Endothelial cell of umbilical vein (primary cell): Measurements from ENCODE around the gene COL5A1. TPM values are rescaled to one million over a fixed set of nuclear protein-coding genes. Genes with fewer than 3 reads are reported as not detected.

Experiments
- BruUV-seq: library from RNA; stranded (reverse); fragments of 400-500 nt; replicated peaks from 2 replicates; lab custom pipeline; 2021; lab: Mats Ljungman, UMichigan
- CTCF ChIA-PET: fragments of 300-600, 350-600 bp; sonication (Branson Sonifier 250); formaldehyde crosslinking; loops from one replicate; lab custom pipeline; 2021; ENCODE audit warnings: antibody characterized with exemption, inconsistent platforms; lab: Charles Lee
- POLR2A ChIA-PET: fragments of 300-600, 350-600 bp; sonication (Branson Sonifier 250); formaldehyde crosslinking; loops from one replicate; lab custom pipeline; 2021; ENCODE audit warnings: antibody characterized with exemption, inconsistent platforms; lab: Charles Lee
- DNase-seq: peaks from one replicate; pipeline ENCODE4 v3.0.0-alpha.2; 2011; ENCODE audit warnings: low read depth, low spot score
- FAIRE-seq: peaks from 2 replicates; lab custom pipeline; 2011; peaks lifted over from hg19 to GRCh38; lab: Jason Lieb, UNC
- H2AFZ ChIP-seq: 2 replicates; pipeline ENCODE4 v1.6.0; 2012; ENCODE audit warnings: low read depth, low read length, control low read depth, inconsistent platforms
- H3K27ac ChIP-seq: 2 replicates; pipeline ENCODE4 v1.5.1; 2011; ENCODE audit warnings: low read depth, mild to moderate bottlenecking, control low read depth, low read length, moderate library complexity; ENCODE audit not compliant: insufficient read depth
- H3K27me3 ChIP-seq, 2 experiments: 2 replicates each; pipeline versions ENCODE4 v1.6.0 to v1.6.1; 2011; ENCODE audit warnings: low read length in 2 of 2, mixed read lengths in 1 of 2; ENCODE audit not compliant: control insufficient read depth in 2 of 2, insufficient read depth in 2 of 2
- H3K36me3 ChIP-seq, 2 experiments: 2 replicates in 1 of 2; 3 replicates in 1 of 2; pipeline ENCODE4 v1.5.1; 2011; ENCODE audit warnings: low read length in 2 of 2, mild to moderate bottlenecking in 1 of 2, moderate library complexity in 1 of 2; ENCODE audit not compliant: control insufficient read depth in 2 of 2, insufficient read depth in 2 of 2; ENCODE audit errors: extremely low read depth in 1 of 2
- H3K4me1 ChIP-seq: 3 replicates; pipeline ENCODE4 v1.5.1; 2011; ENCODE audit warnings: mild to moderate bottlenecking, low read length; ENCODE audit not compliant: control insufficient read depth, insufficient read depth; ENCODE audit errors: extremely low read depth
- H3K4me2 ChIP-seq: 2 replicates; pipeline ENCODE4 v1.6.1; 2011; ENCODE audit warnings: low read length, control low read depth, mixed read lengths; ENCODE audit not compliant: insufficient read depth
- H3K4me3 ChIP-seq, 3 experiments: fragments of 200-600 bp in 1 of 3; sonication (generic), shearing (Covaris generic) in 1 of 3; replicated peaks in 1 of 3; 2 replicates each; pipeline ENCODE4 v1.5.1; 2011 to 2016; ENCODE audit warnings: control low read depth in 3 of 3, low read length in 3 of 3, mild to moderate bottlenecking in 2 of 3, inconsistent platforms in 1 of 3, low read depth in 1 of 3, moderate library complexity in 1 of 3; ENCODE audit not compliant: insufficient read depth in 1 of 3
- H3K79me2 ChIP-seq: 2 replicates; pipeline ENCODE4 v1.6.0; 2012; ENCODE audit warnings: low read length, inconsistent platforms; ENCODE audit not compliant: control insufficient read depth, insufficient read depth
- H3K9ac ChIP-seq: replicated peaks from 2 replicates; pipeline ENCODE3; 2011; ENCODE audit warnings: low read length, control low read depth; ENCODE audit not compliant: insufficient read depth; ENCODE audit errors: extremely low read depth
- H3K9me1 ChIP-seq: replicated peaks from 3 replicates; pipeline ENCODE4 v1.6.0; 2011; ENCODE audit warnings: mild to moderate bottlenecking, low read length; ENCODE audit not compliant: control insufficient read depth, insufficient read depth; ENCODE audit errors: extremely low read depth
- H3K9me3 ChIP-seq: replicated peaks from 2 replicates; pipeline ENCODE4 v1.5.1; 2012; ENCODE audit warnings: low read length, inconsistent platforms; ENCODE audit not compliant: control insufficient read depth, insufficient read depth
- H4K20me1 ChIP-seq: replicated peaks from 2 replicates; pipeline ENCODE3; 2011; ENCODE audit warnings: mild to moderate bottlenecking, low read length; ENCODE audit not compliant: control insufficient read depth, insufficient read depth; ENCODE audit errors: extremely low read depth
- CTCF ChIP-seq, 2 donors: IDR thresholded peaks; 1 replicate in 1 of 2; 2 replicates in 1 of 2; pipeline ENCODE4 v1.5.1; 2011; ENCODE audit warnings: low read length in 2 of 2, mild to moderate bottlenecking in 2 of 2, moderate library complexity in 2 of 2, control low read depth in 1 of 2, inconsistent platforms in 1 of 2, low read depth in 1 of 2; ENCODE audit not compliant: insufficient read depth in 1 of 2; ENCODE audit errors: extremely low read depth in 1 of 2
- EZH2 ChIP-seq: IDR thresholded peaks from 2 replicates; pipeline ENCODE4 v1.6.1; 2012; ENCODE audit warnings: borderline replicate concordance, low read depth, mild to moderate bottlenecking, moderate library complexity, low read length, inconsistent platforms; ENCODE audit not compliant: severe bottlenecking
- FOS ChIP-seq: IDR thresholded peaks from 2 replicates; pipeline ENCODE4 v1.6.1; 2011; ENCODE audit warnings: mild to moderate bottlenecking, low read length, moderate library complexity, borderline replicate concordance; ENCODE audit not compliant: insufficient read depth
- GATA2 ChIP-seq: IDR thresholded peaks from 2 replicates; pipeline ENCODE4 v1.7.0; 2011; ENCODE audit warnings: low read depth, mild to moderate bottlenecking, moderate library complexity, mixed read lengths, low read length; ENCODE audit not compliant: insufficient read length, insufficient read depth
- JUN ChIP-seq: IDR thresholded peaks from 2 replicates; pipeline ENCODE4 v1.6.1; 2011; ENCODE audit warnings: borderline replicate concordance, low read depth; ENCODE audit not compliant: insufficient read length, insufficient read depth
- MAX ChIP-seq: IDR thresholded peaks from 2 replicates; pipeline ENCODE4 v1.6.1; 2011; ENCODE audit not compliant: insufficient read depth, insufficient read length
- MYC ChIP-seq: IDR thresholded peaks from one replicate; pipeline ENCODE4 v1.6.1; 2011; ENCODE audit warnings: mild to moderate bottlenecking, low read depth, low read length
- POLR2A ChIP-seq: IDR thresholded peaks from 2 replicates; pipeline ENCODE4 v1.6.1; 2012; ENCODE audit warnings: low read depth, mild to moderate bottlenecking, control low read depth, low read length
- POLR2AphosphoS5 ChIP-seq: IDR thresholded peaks from 2 replicates; pipeline ENCODE4 v1.6.1; 2012; ENCODE audit warnings: low read depth, mild to moderate bottlenecking, control low read depth, low read length, moderate library complexity; ENCODE audit not compliant: insufficient read depth
- dilution Hi-C: fragments of 300-500 bp; cut with MboI; formaldehyde crosslinking; loops from one replicate; pipeline ENCODE4 v1.15.0; 2019; ENCODE audit warnings: low sequenced_read_pairs; ENCODE audit not compliant: extremely low pct_ligation_motif_present
- intact Hi-C: fragments of 100-400 bp; cut with micrococcal nuclease; formaldehyde crosslinking; loops from one replicate; pipeline ENCODE4 v1.10.0; 2022
- polyA plus RNA-seq, 4 experiments: library from polyadenylated mRNA; depleted of rRNA in 3 of 4; stranded (reverse) in 3 of 4; unstranded in 1 of 4; fragments of >200 nt; gene quantifications; 2 replicates each; pipeline versions ENCODE4 v1.2.1 to v1.2.3, GENCODE V29; 2011 to 2012; ENCODE audit warnings: missing spikeins in 1 of 4
- total RNA-seq: library from RNA; stranded (reverse); gene quantifications from 2 replicates; pipeline ENCODE4 v1.2.3, GENCODE V29; 2021

COL5A1 gene
- total and polyA plus RNA-seq, 2 donors (not counting 3 experiments of a cell fraction or from before 2014, with no cell fraction given): 97.4 to 175 TPM

- Histone ChIP-seq H3K9ac (no peak overlapping the region), H3K4me2 (no peak overlapping the region), H3K4me1 (no peaks in the 10 kb centered on the region), H2AFZ (no peak overlapping the region), H3K27ac (no peak overlapping the region), H4K20me1 (no peaks in the 10 kb centered on the region), H3K27me3 (no peaks in the 10 kb centered on the region), H3K36me3 (peaks cover 0 to 6% of the 10 kb centered on the region in 2 experiments), H3K79me2 (peaks cover 31% of the 10 kb centered on the region), H3K9me1 (no peaks in the 10 kb centered on the region), H3K4me3 (no peak overlapping the region), H3K9me3 (no peaks in the 10 kb centered on the region)
- DNase-seq (no peak), FAIRE-seq (no peak)
- intact Hi-C loops (no loop called here), dilution Hi-C loops (no loop called here)
- POLR2A ChIA-PET: no interaction called here
- CTCF ChIA-PET: no interaction called here
- TF ChIP-seq POLR2AphosphoS5 (no peak), MYC (no peak), CTCF (IDR thresholded peaks at IDR 0.05; ENCODE audit: extremely low read depth in 1 of 2, insufficient read depth in 1 of 2, low read depth in 1 of 2, low read length in 2 of 2) (no peak), JUN (no peak), EZH2 (no peak), MAX (no peak), GATA2 (no peak), POLR2A (no peak), FOS (no peak)
- no TSS peak for BruUV-seq
Measured at GRCh38 chr9:134651226-134651905, 9.8 kb downstream of the COL5A1 start.
